Activated B cell treated with CpG ODN at 0.5 μM for 24 hours (primary cell): Measurements from ENCODE around the gene ZC3H12A. TPM values are rescaled to one million over a fixed set of nuclear protein-coding genes. Genes with fewer than 3 reads are reported as not detected.

Source experiments
- ATAC-seq: fragments of 200-7000 bp; cut with Tn5 transposase; one replicate; pipeline ENCODE4 v1.10.0; 2021; ENCODE audit warnings: low read depth, mild to moderate bottlenecking, moderate library complexity
- CTCF ChIA-PET: fragments of 350-600 bp; sonication (Branson Sonifier 250); formaldehyde crosslinking; loops from one replicate; lab custom pipeline; 2021; ENCODE audit warnings: antibody characterized with exemption; lab: Charles Lee
- POLR2A ChIA-PET: fragments of 350-600 bp; sonication (Branson Sonifier 250); formaldehyde crosslinking; loops from one replicate; lab custom pipeline; 2021; ENCODE audit warnings: antibody characterized with exemption; lab: Charles Lee
- DNase-seq: peaks from one replicate; pipeline ENCODE4 v3.0.0; 2022
- H3K27ac Mint-ChIP-seq: one replicate; pipeline ENCODE4 v1.8.0; 2020; ENCODE audit warnings: mixed read lengths
- H3K27me3 Mint-ChIP-seq: one replicate; pipeline ENCODE4 v1.8.0; 2021; ENCODE audit warnings: mixed read lengths
- H3K36me3 Mint-ChIP-seq: one replicate; pipeline ENCODE4 v1.8.0; 2021; ENCODE audit warnings: low read depth, mixed read lengths
- H3K4me1 Mint-ChIP-seq: one replicate; pipeline ENCODE4 v1.8.0; 2021; ENCODE audit warnings: mixed read lengths
- H3K4me3 Mint-ChIP-seq: one replicate; pipeline ENCODE4 v1.8.0; 2020; ENCODE audit warnings: mild to moderate bottlenecking, mixed read lengths
- H3K9me3 Mint-ChIP-seq: one replicate; pipeline ENCODE4 v1.8.0; 2020; ENCODE audit warnings: mixed read lengths
- CTCF ChIP-seq: fragments of 200-600 bp; IDR thresholded peaks from one replicate; pipeline ENCODE4 v1.8.0; 2022; ENCODE audit warnings: antibody characterized with exemption, mild to moderate bottlenecking
- intact Hi-C: fragments of 100-400 bp; cut with micrococcal nuclease; formaldehyde crosslinking; loops from one replicate; pipeline ENCODE4 v1.15.1; 2024
- total RNA-seq: library from RNA; stranded (reverse); gene quantifications from 2 replicates; pipeline ENCODE4 v1.2.3, GENCODE V29; 2022

ZC3H12A gene
- total RNA-seq, 1 donor from 2014 or later = 145 TPM

DNA sequence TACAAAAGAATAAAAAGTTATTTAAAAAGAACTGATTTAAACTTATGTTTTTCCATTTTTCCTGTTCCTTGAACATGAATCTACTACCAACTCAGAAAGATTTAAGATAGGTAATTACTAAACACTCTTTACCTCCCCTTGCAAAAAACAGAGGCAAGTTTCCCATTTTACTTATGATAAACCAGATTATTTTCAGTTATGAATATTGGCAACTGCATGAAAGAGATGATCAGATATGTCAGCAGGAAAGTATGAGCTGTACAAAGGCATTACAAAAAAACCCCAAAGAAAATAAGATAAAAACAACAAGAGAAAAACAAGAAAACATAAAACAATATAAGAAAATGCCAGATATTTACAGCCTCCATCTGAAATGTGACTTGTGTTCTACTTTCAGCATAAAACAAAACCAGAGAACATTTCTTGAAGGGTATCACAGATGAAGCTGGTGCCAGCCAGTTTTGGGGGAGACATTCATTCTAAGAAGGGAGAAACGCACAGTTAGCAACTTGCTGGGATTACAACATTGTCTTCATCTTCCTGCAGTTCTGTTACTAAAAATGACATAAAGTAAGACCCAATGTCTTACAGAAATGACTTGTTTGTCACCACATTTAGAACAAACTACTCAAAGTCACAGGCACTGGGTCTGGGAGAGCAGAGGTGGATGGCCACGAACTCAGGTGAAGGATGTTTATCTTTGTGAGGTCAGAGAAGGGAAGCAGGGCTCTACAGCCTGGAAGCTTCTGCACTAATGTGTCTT lies 19.1 kb downstream of the ZC3H12A start:
- intact Hi-C loops = no loop called here
- no peak overlapping the region for H3K27ac Mint-ChIP-seq
- ATAC-seq (no peak), DNase-seq (no peak)
- H3K4me3 Mint-ChIP-seq = no peak overlapping the region
- TF ChIP-seq CTCF = no peak
- peaks cover 58% of the 10 kb centered on the region for H3K36me3 Mint-ChIP-seq
- H3K4me1 Mint-ChIP-seq = no peaks in the 10 kb centered on the region
- H3K9me3 Mint-ChIP-seq = no peaks in the 10 kb centered on the region
- ChIA-PET POLR2A (interaction anchor here (0.7 to 0.8 kb wide), 2 partner anchors 12 to 1552 kb away, joined by 3 to 6 read pairs; no protein-coding TSS in a partner anchor), CTCF (interaction anchor here (2.0 kb wide), 1 partner anchor 37 kb away, joined by 6 read pairs; no protein-coding TSS in a partner anchor)
- H3K27me3 Mint-ChIP-seq = no peaks in the 10 kb centered on the region

- ChIA-PET CTCF (interaction anchor here (1.0 to 3.8 kb wide), 2 partner anchors 9 to 19 kb away, joined by 5 to 23 read pairs; partner anchors contain the start of gene MEAF6), POLR2A (no interaction called here)
- Mint-ChIP-seq H3K4me1 (no peaks in the 10 kb centered on the region), H3K27me3 (no peaks in the 10 kb centered on the region), H3K36me3 (peaks cover 60% of the 10 kb centered on the region), H3K27ac (no peak overlapping the region), H3K4me3 (no peak overlapping the region), H3K9me3 (no peaks in the 10 kb centered on the region)
- no peak for TF ChIP-seq CTCF
- intact Hi-C loops = no loop called here
- DNase-seq (no peak), ATAC-seq (no peak)
These were observed 21.5 kb downstream of the ZC3H12A start for GRCh38 chr1:37495875-37496274.

DNA sequence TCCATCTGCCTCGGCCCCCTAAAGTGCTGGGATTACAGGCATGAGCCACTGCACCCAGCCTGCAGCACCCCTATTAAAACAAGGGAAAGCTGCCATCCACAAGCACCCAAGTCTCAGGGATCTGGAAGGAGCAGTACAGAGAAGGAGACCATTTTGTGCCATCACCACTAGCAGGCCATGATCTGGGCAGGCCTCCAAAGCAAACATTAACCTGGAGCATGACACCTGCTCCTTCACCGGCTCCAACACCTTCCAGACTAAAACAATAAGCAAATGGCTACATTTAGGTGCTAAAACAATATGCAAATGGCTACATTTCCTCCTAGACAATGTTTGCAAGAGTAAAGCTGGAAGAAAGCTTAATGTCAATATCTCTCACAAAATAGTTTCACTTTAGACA lies 23.5 kb downstream of the ZC3H12A start:
- Mint-ChIP-seq H3K27ac (no peak overlapping the region), H3K4me3 (no peak overlapping the region), H3K9me3 (no peaks in the 10 kb centered on the region), H3K4me1 (no peaks in the 10 kb centered on the region), H3K27me3 (no peaks in the 10 kb centered on the region), H3K36me3 (peaks cover 64% of the 10 kb centered on the region)
- CTCF ChIA-PET = interaction anchor here (3.8 kb wide), 1 partner anchor 11 kb away, joined by 23 read pairs; no protein-coding TSS in a partner anchor
- TF ChIP-seq CTCF = no peak
- POLR2A ChIA-PET = interaction anchor here (0.6 to 1.4 kb wide), 2 partner anchors 11 to 27 kb away, joined by 3 to 4 read pairs; no protein-coding TSS in a partner anchor
- intact Hi-C loops = no loop called here
- DNase-seq (no peak), ATAC-seq (no peak)

GRCh38 chr1:37498872-37499617 lies 24.7 kb downstream of the ZC3H12A start:
- Mint-ChIP-seq H3K36me3 (peaks cover 61% of the 10 kb centered on the region), H3K4me1 (no peaks in the 10 kb centered on the region), H3K27me3 (no peaks in the 10 kb centered on the region), H3K27ac (no peak overlapping the region), H3K9me3 (no peaks in the 10 kb centered on the region), H3K4me3 (no peak overlapping the region)
- ChIA-PET POLR2A (interaction anchor here (1.4 kb wide), 1 partner anchor 12 kb away, joined by 4 read pairs; no protein-coding TSS in a partner anchor), CTCF (interaction anchor here (2.6 kb wide), 1 partner anchor 12 kb away, joined by 10 read pairs; no protein-coding TSS in a partner anchor)
- DNase-seq (no peak), ATAC-seq (no peak)
- intact Hi-C loops = no loop called here
- no peak for TF ChIP-seq CTCF

GRCh38 chr1:37501661-37502060 lies 27.3 kb downstream of the ZC3H12A start:
- no peaks in the 10 kb centered on the region for H3K4me1 Mint-ChIP-seq
- DNase-seq (no peak), ATAC-seq (no peak)
- no peak overlapping the region for H3K4me3 Mint-ChIP-seq
- TF ChIP-seq CTCF = no peak
- ChIA-PET CTCF (no interaction called here), POLR2A (no interaction called here)
- H3K27me3 Mint-ChIP-seq = no peaks in the 10 kb centered on the region
- no peaks in the 10 kb centered on the region for H3K9me3 Mint-ChIP-seq
- no peak overlapping the region for H3K27ac Mint-ChIP-seq
- peaks cover 61% of the 10 kb centered on the region for H3K36me3 Mint-ChIP-seq
- intact Hi-C loops = no loop called here
